HAP-1 (cell line): ENCODE results near the gene C6orf58.
"Not testable (repeated sequence)": the region's sequence is repeated elsewhere in the genome, so short reads cannot be mapped to it uniquely, and the experiment has no call there.

Source experiments
- DNase-seq, 2 experiments: peaks; one replicate each; pipeline ENCODE4 v3.0.0-alpha.2; 2016 to 2020; ENCODE audit warnings: low spot score in 2 of 2
- H3K27me3 ChIP-seq: fragments of 250-450 bp; sonication (Bioruptor Pico); 2 replicates; pipeline ENCODE4 v1.5.1; 2020; ENCODE audit warnings: low read depth, mild to moderate bottlenecking, moderate library complexity
- H3K36me3 ChIP-seq: fragments of 250-450 bp; sonication (Bioruptor Pico); replicated peaks from 2 replicates; pipeline ENCODE4 v1.5.1; 2020; ENCODE audit warnings: mild to moderate bottlenecking
- H3K4me1 ChIP-seq: fragments of 250-450 bp; sonication (Bioruptor Pico); 2 replicates; pipeline ENCODE4 v1.5.1; 2020; ENCODE audit warnings: mild to moderate bottlenecking
- H3K4me3 ChIP-seq: fragments of 250-450 bp; sonication (Bioruptor Pico); 2 replicates; pipeline ENCODE4 v1.5.1; 2020; ENCODE audit warnings: mild to moderate bottlenecking, moderate library complexity
- H3K9me3 ChIP-seq: fragments of 250-450 bp; sonication (Bioruptor Pico); 2 replicates; pipeline ENCODE4 v1.5.1; 2020; ENCODE audit warnings: mild to moderate bottlenecking, moderate library complexity
- in situ Hi-C: fragments of 300-500 bp; cut with MboI; formaldehyde crosslinking; loops from 3 replicates; pipeline ENCODE4 v1.14.3; 2020; ENCODE audit warnings: low sequenced_read_pairs, inconsistent platforms, mixed read lengths

C6orf58 gene

GRCh38 chr6:127570739-127571389 is 6.1 kb upstream of the C6orf58 start:
- no peak for DNase-seq
- no peaks in the 10 kb centered on the region for H3K36me3 ChIP-seq
- H3K27me3 ChIP-seq, result no peaks in the 10 kb centered on the region
- H3K9me3 ChIP-seq, result no peaks in the 10 kb centered on the region
- in situ Hi-C loops, result no loop called here
- H3K4me1 ChIP-seq, result no peaks in the 10 kb centered on the region
- no peak overlapping the region for H3K4me3 ChIP-seq

- Histone ChIP-seq H3K4me1 (no peaks in the 10 kb centered on the region; the same call in 1 of the 2 replicates), H3K4me3 (no peak overlapping the region)
- in situ Hi-C loops, result no loop called here
Observed at GRCh38 chr6:127578900-127579299, 1.9 kb downstream of the C6orf58 start.

DNA sequence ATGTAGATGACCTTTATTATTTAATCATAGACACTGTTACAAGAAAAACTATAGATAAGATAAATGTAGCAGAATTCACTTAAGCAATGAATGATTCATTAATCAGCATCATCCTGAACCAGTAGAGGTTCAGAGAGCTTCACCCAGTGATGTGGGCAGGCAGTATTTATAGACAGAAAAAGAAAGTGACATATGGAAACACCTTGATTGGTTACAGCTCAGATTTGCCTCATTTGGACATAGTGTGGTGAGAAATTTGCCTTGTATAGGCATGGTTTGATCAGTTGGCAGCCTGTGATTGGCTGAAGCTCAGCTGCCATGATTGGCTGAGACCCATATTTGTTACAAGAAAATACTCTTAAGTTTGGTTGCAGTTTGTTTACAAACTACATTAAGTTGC is 4.6 kb downstream of the C6orf58 start:
- in situ Hi-C loops, result no loop called here
- no peak for DNase-seq
- Histone ChIP-seq H3K4me3 (no peak overlapping the region), H3K36me3 (no peaks in the 10 kb centered on the region), H3K9me3 (no peaks in the 10 kb centered on the region), H3K27me3 (no peaks in the 10 kb centered on the region), H3K4me1 (no peaks in the 10 kb centered on the region; the same call in 1 of the 2 replicates)

More at GRCh38 chr6:127578900-127579299, 1.9 kb downstream of the C6orf58 start:
- H3K36me3 ChIP-seq, result no peaks in the 10 kb centered on the region
- H3K9me3 ChIP-seq, result no peaks in the 10 kb centered on the region
- H3K27me3 ChIP-seq, result no peaks in the 10 kb centered on the region
- no peak for DNase-seq

- Histone ChIP-seq H3K4me3 (no peak overlapping the region), H3K9me3 (no peaks in the 10 kb centered on the region), H3K4me1 (no peaks in the 10 kb centered on the region; the same call in 1 of the 2 replicates), H3K36me3 (no peaks in the 10 kb centered on the region), H3K27me3 (no peaks in the 10 kb centered on the region)
- in situ Hi-C loops, result no loop called here
- no peak for DNase-seq
Observed at GRCh38 chr6:127582777-127583462, 5.9 kb downstream of the C6orf58 start.

DNA sequence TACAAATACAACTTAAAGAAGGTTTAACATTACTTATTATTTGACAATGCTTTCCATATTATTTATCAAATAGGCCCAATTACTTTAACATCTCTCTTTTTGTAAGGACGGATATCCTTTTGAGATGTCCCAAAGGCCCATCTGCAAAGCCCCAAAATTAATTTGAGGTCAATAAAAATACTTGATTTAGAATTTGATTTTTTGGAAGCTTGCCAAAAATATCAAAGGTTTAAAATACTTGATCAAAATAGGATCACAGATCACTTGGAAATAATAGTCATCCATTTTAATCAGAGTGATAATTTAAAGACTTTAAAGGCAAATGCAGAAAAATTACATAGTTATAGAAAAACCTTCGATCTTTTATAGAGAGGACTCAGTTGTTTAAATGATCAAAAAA is 8.1 kb downstream of the C6orf58 start:
- in situ Hi-C loops, result no loop called here
- no peaks in the 10 kb centered on the region; the same call in 1 of the 2 replicates for H3K4me1 ChIP-seq
- H3K9me3 ChIP-seq, result no peaks in the 10 kb centered on the region
- no peaks in the 10 kb centered on the region for H3K36me3 ChIP-seq
- DNase-seq, result no peak
- no peak overlapping the region for H3K4me3 ChIP-seq
- H3K27me3 ChIP-seq, result no peaks in the 10 kb centered on the region

- no peaks in the 10 kb centered on the region for H3K27me3 ChIP-seq
- DNase-seq, result peak in 1 of 2 experiments; percentile 11
- no peaks in the 10 kb centered on the region for H3K36me3 ChIP-seq
- no peaks in the 10 kb centered on the region; the same call in 1 of the 2 replicates for H3K4me1 ChIP-seq
- in situ Hi-C loops, result no loop called here
- H3K4me3 ChIP-seq, result no peak overlapping the region
- no peaks in the 10 kb centered on the region for H3K9me3 ChIP-seq
Observed at GRCh38 chr6:127586372-127586771, 9.4 kb downstream of the C6orf58 start.

GRCh38 chr6:127587875-127588274 is 10.9 kb downstream of the C6orf58 start:
- no peak overlapping the region for H3K4me3 ChIP-seq
- no peaks in the 10 kb centered on the region for H3K36me3 ChIP-seq
- DNase-seq, result no peak
- no peaks in the 10 kb centered on the region for H3K4me1 ChIP-seq
- in situ Hi-C loops, result no loop called here
- no peaks in the 10 kb centered on the region for H3K9me3 ChIP-seq
- H3K27me3 ChIP-seq, result no peaks in the 10 kb centered on the region

DNA sequence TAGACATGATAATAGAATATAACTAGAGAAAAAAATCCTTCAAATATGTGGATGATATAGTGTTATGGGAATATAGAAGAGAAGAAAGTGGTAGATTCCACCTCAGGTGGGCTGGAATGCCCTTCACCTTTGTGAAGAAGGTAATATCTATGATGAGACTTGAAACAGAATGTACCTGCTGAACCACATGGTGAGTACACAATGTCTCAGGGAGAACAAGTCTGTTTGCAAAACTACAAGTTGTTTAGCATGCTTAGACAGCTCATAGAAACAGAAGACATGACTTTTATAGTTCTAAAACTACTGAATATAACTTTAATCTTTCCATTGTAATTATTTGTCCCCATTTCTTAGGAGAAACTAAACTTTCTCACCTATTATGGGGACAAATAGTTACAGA is 12.2 kb downstream of the C6orf58 start:
- no peaks in the 10 kb centered on the region for H3K36me3 ChIP-seq
- DNase-seq, result no peak
- H3K4me3 ChIP-seq, result no peak overlapping the region
- H3K9me3 ChIP-seq, result no peaks in the 10 kb centered on the region
- no peaks in the 10 kb centered on the region for H3K4me1 ChIP-seq
- no peaks in the 10 kb centered on the region for H3K27me3 ChIP-seq
- in situ Hi-C loops, result no loop called here

- Histone ChIP-seq H3K4me1 (no peaks in the 10 kb centered on the region), H3K9me3 (no peaks in the 10 kb centered on the region), H3K27me3 (no peaks in the 10 kb centered on the region), H3K36me3 (no peaks in the 10 kb centered on the region), H3K4me3 (no peak overlapping the region)
- no peak for DNase-seq
- in situ Hi-C loops, result no loop called here
Observed at GRCh38 chr6:127590344-127590743, 13.4 kb downstream of the C6orf58 start.

DNA sequence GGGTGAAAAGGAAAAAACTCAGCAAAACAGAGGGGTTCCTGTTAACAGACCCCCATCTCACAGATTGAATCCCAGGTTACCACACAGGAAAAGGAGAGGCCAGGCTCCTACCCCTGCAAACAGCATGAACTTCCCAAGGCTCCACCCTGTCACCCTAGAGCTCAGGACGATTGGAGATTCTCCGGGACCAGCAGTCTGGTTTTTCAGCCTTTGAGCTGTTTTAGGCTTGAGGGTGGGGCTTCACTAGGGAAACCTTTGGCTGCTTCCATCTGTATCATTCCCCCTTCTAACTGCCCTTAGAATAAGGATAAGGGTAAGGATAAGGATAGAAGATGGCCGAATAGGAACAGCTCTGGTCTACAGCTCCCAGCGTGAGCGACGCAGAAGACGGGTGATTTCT is 16.0 kb downstream of the C6orf58 start:
- in situ Hi-C loops, result no loop called here
- Histone ChIP-seq H3K27me3 (no peaks in the 10 kb centered on the region), H3K4me1 (no peaks in the 10 kb centered on the region), H3K4me3 (no peak overlapping the region), H3K9me3 (no peaks in the 10 kb centered on the region), H3K36me3 (no peaks in the 10 kb centered on the region)
- DNase-seq, result no peak

GRCh38 chr6:127593456-127593855 is 16.5 kb downstream of the C6orf58 start:
- H3K4me1 ChIP-seq, H3K4me3 ChIP-seq, DNase-seq, H3K9me3 ChIP-seq, H3K36me3 ChIP-seq, in situ Hi-C loops, H3K27me3 ChIP-seq: not testable (repeated sequence)

- Histone ChIP-seq H3K27me3 (no peaks in the 10 kb centered on the region), H3K4me3 (no peak overlapping the region), H3K36me3 (no peaks in the 10 kb centered on the region), H3K4me1 (peaks cover 20% of the 10 kb centered on the region), H3K9me3 (no peaks in the 10 kb centered on the region)
- in situ Hi-C loops, result no loop called here
- peak; percentile 59 to 75 for DNase-seq
Observed at GRCh38 chr6:127606131-127606562, 29.2 kb downstream of the C6orf58 start.

DNA sequence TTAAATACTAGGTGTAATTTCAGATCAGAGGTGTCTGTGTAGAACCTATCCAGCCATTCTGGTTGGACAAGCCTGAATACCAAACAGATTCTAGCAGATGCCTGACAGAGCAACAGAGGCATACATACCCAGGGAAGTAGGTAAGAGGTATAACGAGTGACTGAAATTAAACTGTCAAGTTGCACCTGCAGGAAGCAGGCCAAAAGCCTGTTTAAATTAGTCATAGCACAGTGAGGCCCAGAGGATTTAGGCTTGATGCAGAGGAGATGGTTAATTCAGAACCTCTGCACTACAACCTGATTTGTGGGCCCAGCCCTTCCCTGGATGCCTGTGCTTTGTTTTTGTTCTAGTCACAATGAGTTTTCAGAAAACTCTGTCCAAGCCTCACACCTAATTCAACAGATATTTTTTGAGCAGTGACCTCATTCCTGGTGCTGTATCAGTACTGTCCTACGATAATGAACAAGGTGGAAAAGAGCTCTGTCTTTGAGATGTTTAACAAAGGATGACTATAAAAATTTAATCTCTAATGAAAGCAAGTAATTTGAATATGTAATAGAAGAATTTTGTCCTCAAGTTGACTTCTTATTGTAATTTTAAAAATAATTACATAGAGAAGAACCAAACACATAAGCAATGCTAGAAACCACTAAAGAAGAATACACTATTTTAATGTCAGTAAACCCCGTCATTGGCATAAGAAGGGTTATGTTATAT is 31.7 kb downstream of the C6orf58 start:
- Histone ChIP-seq H3K36me3 (no peaks in the 10 kb centered on the region), H3K9me3 (no peaks in the 10 kb centered on the region), H3K4me1 (peaks cover 14% of the 10 kb centered on the region), H3K27me3 (no peaks in the 10 kb centered on the region), H3K4me3 (no peak overlapping the region)
- in situ Hi-C loops, result no loop called here
- DNase-seq, result peak; percentile 51 to 92

- Histone ChIP-seq H3K4me1 (no peaks in the 10 kb centered on the region), H3K36me3 (no peaks in the 10 kb centered on the region), H3K4me3 (no peak overlapping the region), H3K27me3 (no peaks in the 10 kb centered on the region), H3K9me3 (no peaks in the 10 kb centered on the region)
- DNase-seq, result no peak
- in situ Hi-C loops, result no loop called here
Observed at GRCh38 chr6:127618729-127619128, 41.8 kb downstream of the C6orf58 start.
